Neural progenitor cell (in vitro differentiated cells): Measurements from ENCODE around the gene DNAH5. TPM values are rescaled to one million over a fixed set of nuclear protein-coding genes. Genes with fewer than 3 reads are reported as not detected.

Experiments
- DNase-seq: peaks from one replicate; pipeline ENCODE4 v3.0.0-alpha.2; 2016; ENCODE audit warnings: low spot score
- H2AFZ ChIP-seq: fragments of 200-600 bp; sonication (generic); replicated peaks from 2 replicates; pipeline ENCODE4 v1.6.1; 2016; ENCODE audit warnings: antibody characterized with exemption
- H3F3A ChIP-seq: fragments of 200-600 bp; sonication (generic); 2 replicates; pipeline ENCODE4 v1.6.1; 2016; ENCODE audit warnings: antibody characterized with exemption, low read depth
- H3K27ac ChIP-seq: fragments of 200-600 bp; sonication (generic); 2 replicates; pipeline ENCODE4 v1.5.1; 2016; ENCODE audit warnings: mild to moderate bottlenecking
- H3K27me3 ChIP-seq: fragments of 200-600 bp; sonication (generic); 2 replicates; pipeline ENCODE4 v1.6.1; 2016; ENCODE audit warnings: mild to moderate bottlenecking, moderate library complexity
- H3K36me3 ChIP-seq: fragments of 200-600 bp; sonication (generic); 2 replicates; pipeline ENCODE4 v1.5.1; 2016
- H3K4me1 ChIP-seq: fragments of 200-600 bp; sonication (generic); 2 replicates; pipeline ENCODE4 v1.6.1; 2016; ENCODE audit warnings: mixed run types
- H3K4me2 ChIP-seq: fragments of 200-600 bp; sonication (generic); 2 replicates; pipeline ENCODE4 v1.6.1; 2016
- H3K4me3 ChIP-seq: fragments of 200-600 bp; sonication (generic); 2 replicates; pipeline ENCODE4 v1.5.1; 2016
- H3K79me2 ChIP-seq: fragments of 200-600 bp; sonication (generic); 2 replicates; pipeline ENCODE4 v1.6.1; 2016; ENCODE audit warnings: low read depth
- H3K9ac ChIP-seq: fragments of 200-600 bp; sonication (generic); 2 replicates; pipeline ENCODE4 v1.6.1; 2016
- H3K9me3 ChIP-seq: fragments of 200-600 bp; sonication (generic); 2 replicates; pipeline ENCODE4 v1.5.1; 2016; ENCODE audit warnings: low read depth
- H4K20me1 ChIP-seq: fragments of 200-600 bp; sonication (generic); 2 replicates; pipeline ENCODE4 v1.6.1; 2016; ENCODE audit warnings: low read depth
- H3K27ac Mint-ChIP-seq: 3 replicates; pipeline ENCODE4 v1.8.0; 2021; ENCODE audit warnings: mixed read lengths
- H3K27me3 Mint-ChIP-seq: 2 replicates; pipeline ENCODE4 v1.8.0; 2022; ENCODE audit warnings: low read depth, mild to moderate bottlenecking, inconsistent platforms, moderate library complexity, mixed read lengths; ENCODE audit not compliant: insufficient read depth
- H3K36me3 Mint-ChIP-seq: 3 replicates; pipeline ENCODE4 v1.8.0; 2021; ENCODE audit warnings: mixed read lengths
- H3K4me1 Mint-ChIP-seq: 3 replicates; pipeline ENCODE4 v1.8.0; 2021; ENCODE audit warnings: mixed read lengths
- H3K4me3 Mint-ChIP-seq: 3 replicates; pipeline ENCODE4 v1.8.0; 2021; ENCODE audit warnings: mild to moderate bottlenecking, moderate library complexity, mixed read lengths
- H3K9me3 Mint-ChIP-seq: 3 replicates; pipeline ENCODE4 v1.8.0; 2020; ENCODE audit warnings: mixed read lengths
- CTCF ChIP-seq: fragments of 200-600 bp; sonication (generic); IDR thresholded peaks from 2 replicates; pipeline ENCODE4 v1.5.1; 2017; ENCODE audit warnings: antibody characterized with exemption, mild to moderate bottlenecking
- EZH2 ChIP-seq: fragments of 200-600 bp; sonication (generic); IDR thresholded peaks from 2 replicates; pipeline ENCODE4 v1.6.1; 2017; ENCODE audit warnings: antibody characterized with exemption, mild to moderate bottlenecking, moderate library complexity
- EZH2phosphoT487 ChIP-seq: fragments of 200-600 bp; sonication (generic); IDR thresholded peaks from 2 replicates; pipeline ENCODE4 v1.6.1; 2017; ENCODE audit warnings: antibody characterized with exemption
- total RNA-seq: library from RNA; depleted of rRNA; stranded (reverse); fragments of >200 nt; gene quantifications from 2 replicates; pipeline ENCODE4 v1.2.3, GENCODE V29; 2015; ENCODE audit warnings: low replicate concordance

The DNAH5 gene
- total RNA-seq, 1 donor from 2014 or later = 0.39 TPM

- no peaks in the 10 kb centered on the region for H3K9me3 ChIP-seq
- H3K4me2 ChIP-seq = no peak overlapping the region
- no peaks in the 10 kb centered on the region for H3F3A ChIP-seq
- DNase-seq = no peak
- no peak overlapping the region for H3K27ac Mint-ChIP-seq
- no peaks in the 10 kb centered on the region for H3K36me3 Mint-ChIP-seq
- peaks cover 6% of the 10 kb centered on the region for H3K9me3 Mint-ChIP-seq
- no peaks in the 10 kb centered on the region for H3K27me3 ChIP-seq
- H3K36me3 ChIP-seq = no peaks in the 10 kb centered on the region
- no peak overlapping the region for H2AFZ ChIP-seq
- no peaks in the 10 kb centered on the region for H3K4me1 ChIP-seq
- no peak overlapping the region for H3K27ac ChIP-seq
- H3K27me3 Mint-ChIP-seq = no peaks in the 10 kb centered on the region
- H3K9ac ChIP-seq = no peak overlapping the region
- no peak for TF ChIP-seq EZH2
- TF ChIP-seq CTCF = no peak
- TF ChIP-seq EZH2phosphoT487 = no peak
- H3K4me3 ChIP-seq = no peak overlapping the region
- no peaks in the 10 kb centered on the region for H3K4me1 Mint-ChIP-seq
- no peaks in the 10 kb centered on the region for H3K79me2 ChIP-seq
- no peak overlapping the region for H3K4me3 Mint-ChIP-seq
- H4K20me1 ChIP-seq = no peaks in the 10 kb centered on the region
These were observed 29.2 kb upstream of the DNAH5 start for GRCh38 chr5:13973724-13974123.

- DNase-seq = no peak
- no peaks in the 10 kb centered on the region for H4K20me1 ChIP-seq
- no peaks in the 10 kb centered on the region for H3K79me2 ChIP-seq
- H3K4me1 ChIP-seq = no peaks in the 10 kb centered on the region
- H3F3A ChIP-seq = no peaks in the 10 kb centered on the region
- TF ChIP-seq EZH2phosphoT487 = no peak
- no peak for TF ChIP-seq EZH2
- no peak for TF ChIP-seq CTCF
- Mint-ChIP-seq H3K4me3 (no peak overlapping the region), H3K36me3 (no peaks in the 10 kb centered on the region), H3K27ac (no peak overlapping the region), H3K9me3 (peaks cover 14% of the 10 kb centered on the region), H3K27me3 (no peaks in the 10 kb centered on the region), H3K4me1 (no peaks in the 10 kb centered on the region)
- H3K9me3 ChIP-seq = no peaks in the 10 kb centered on the region
- H2AFZ ChIP-seq = no peak overlapping the region
- no peaks in the 10 kb centered on the region for H3K36me3 ChIP-seq
- H3K9ac ChIP-seq = no peak overlapping the region
- H3K4me2 ChIP-seq = no peak overlapping the region
- H3K4me3 ChIP-seq = no peak overlapping the region
- no peak overlapping the region for H3K27ac ChIP-seq
- H3K27me3 ChIP-seq = no peaks in the 10 kb centered on the region
These were observed 27.5 kb upstream of the DNAH5 start for GRCh38 chr5:13972029-13972428.

GRCh38 chr5:13957032-13957645, 12.7 kb upstream of the DNAH5 start:
- Mint-ChIP-seq H3K27me3 (no peaks in the 10 kb centered on the region), H3K9me3 (no peaks in the 10 kb centered on the region), H3K4me3 (no peak overlapping the region), H3K27ac (no peak overlapping the region), H3K36me3 (no peaks in the 10 kb centered on the region), H3K4me1 (no peaks in the 10 kb centered on the region)
- Histone ChIP-seq H3K9me3 (no peaks in the 10 kb centered on the region), H3K27ac (no peak overlapping the region), H4K20me1 (no peaks in the 10 kb centered on the region), H3K9ac (no peak overlapping the region), H3K27me3 (no peaks in the 10 kb centered on the region), H3K4me1 (no peaks in the 10 kb centered on the region), H3F3A (no peaks in the 10 kb centered on the region), H3K4me3 (no peak overlapping the region), H3K36me3 (no peaks in the 10 kb centered on the region), H3K4me2 (no peak overlapping the region), H3K79me2 (no peaks in the 10 kb centered on the region), H2AFZ (peak overlapping the region; percentile 19)
- TF ChIP-seq CTCF (peak; percentile 90), EZH2phosphoT487 (no peak), EZH2 (no peak)
- peak; percentile 79 for DNase-seq
